ENCODE data around the gene LGALS3.

LGALS3 gene

DNA sequence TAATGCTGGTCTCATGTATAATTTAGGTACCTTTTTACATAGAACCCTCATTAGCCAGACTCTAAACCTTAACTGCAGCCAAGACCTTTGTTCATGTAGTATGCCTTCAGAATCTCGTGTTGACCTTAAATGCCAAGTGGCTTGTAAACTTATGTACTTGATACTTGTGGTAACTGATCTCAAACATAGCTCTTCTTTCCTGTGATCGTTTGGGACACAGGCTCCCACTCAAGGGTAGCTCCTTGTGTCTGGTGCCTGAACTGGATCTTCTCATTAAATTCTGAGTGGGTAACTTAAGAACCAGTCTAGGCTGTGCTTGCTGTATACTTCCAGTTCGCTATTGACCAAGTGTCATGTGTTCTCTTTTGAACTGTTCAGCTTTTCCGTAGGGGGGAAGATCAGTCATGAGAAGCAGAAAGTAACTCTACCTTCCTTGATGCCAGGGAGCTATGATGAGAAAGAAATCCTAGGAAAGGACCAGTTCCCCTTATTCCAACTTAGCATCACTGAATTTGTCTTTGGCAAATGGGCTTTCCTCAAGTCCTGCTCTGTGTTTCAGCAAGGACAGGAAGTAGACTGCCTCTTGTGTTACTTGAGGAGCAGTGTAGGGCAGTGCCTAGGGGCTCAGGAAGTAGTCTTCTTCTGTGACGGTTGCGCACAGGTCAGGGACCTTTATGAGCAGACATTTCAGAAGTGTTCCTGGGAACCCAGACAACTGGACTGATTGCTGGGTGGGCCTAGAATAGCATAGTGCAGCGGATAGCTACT, 2.5 kb downstream of the LGALS3 start:
- DNase-seq (ENCODE audit: low read depth): no peak

DNA sequence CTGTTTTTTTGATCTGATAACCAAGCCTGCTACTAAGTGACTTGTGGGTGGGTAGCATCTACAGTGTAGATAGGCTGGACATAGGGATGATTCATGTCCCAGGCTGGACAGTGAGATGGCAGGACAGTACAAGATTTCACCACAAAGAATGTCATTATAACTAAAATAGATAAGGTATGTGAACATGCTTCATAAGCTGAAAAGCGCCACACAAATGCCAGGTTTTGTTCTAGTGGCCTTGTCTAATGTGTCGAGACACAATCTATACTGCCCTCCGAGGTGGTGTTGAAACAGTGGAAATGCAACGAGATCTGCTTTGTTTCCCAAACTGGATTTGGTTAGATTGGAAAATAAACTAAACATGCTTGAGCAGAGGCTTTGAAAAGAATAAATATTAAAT, 4.4 kb downstream of the LGALS3 start:
- no peak for DNase-seq (ENCODE audit: low read depth)

- DNase-seq (ENCODE audit: low read depth): no peak
Measured at GRCh38 chr14:55136241-55136640, 7.2 kb downstream of the LGALS3 start.

DNA sequence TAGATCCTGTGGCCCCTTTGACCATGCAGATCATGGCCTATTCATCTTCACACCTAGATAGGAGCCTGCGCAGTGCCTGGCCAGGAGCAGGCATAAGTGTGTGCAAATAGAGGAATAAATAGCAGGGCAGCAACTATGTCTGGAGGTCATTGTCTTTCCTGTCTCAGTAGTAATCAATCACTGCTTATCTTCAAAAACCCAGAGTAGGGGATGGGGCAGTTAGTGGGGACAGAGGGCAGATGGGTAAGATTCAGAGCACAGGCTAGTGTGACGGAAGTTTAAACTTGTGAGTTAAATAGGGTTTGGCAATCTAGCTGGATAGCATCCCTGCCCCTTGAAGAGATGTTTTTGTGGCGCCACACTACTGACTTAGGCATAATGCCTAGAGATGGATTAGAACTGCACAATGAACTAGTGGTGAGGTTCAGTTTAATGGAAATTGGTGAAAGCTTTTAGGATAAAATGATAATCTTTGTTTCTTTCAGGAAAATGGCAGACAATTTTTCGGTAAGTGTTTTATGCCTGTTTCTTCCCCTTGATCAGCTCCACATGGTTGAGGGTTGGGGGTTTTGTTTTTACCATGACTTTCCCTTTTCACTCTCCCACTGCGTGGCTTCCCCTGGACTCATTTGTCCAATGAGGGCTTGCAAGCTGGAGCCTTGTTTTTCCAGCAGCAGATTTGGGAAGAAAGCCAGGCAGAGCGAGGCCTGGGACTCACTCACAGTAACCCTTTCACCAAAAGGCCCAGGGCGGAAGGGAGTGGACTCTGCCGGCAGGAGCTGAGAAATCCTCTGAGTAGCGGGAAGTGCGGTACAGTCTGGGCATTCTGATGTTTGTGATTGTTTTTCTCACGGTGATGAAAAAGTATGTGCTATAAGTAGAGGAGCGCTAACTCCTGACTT, 8.1 kb downstream of the LGALS3 start:
- no peak for DNase-seq (ENCODE audit: low read depth)

DNA sequence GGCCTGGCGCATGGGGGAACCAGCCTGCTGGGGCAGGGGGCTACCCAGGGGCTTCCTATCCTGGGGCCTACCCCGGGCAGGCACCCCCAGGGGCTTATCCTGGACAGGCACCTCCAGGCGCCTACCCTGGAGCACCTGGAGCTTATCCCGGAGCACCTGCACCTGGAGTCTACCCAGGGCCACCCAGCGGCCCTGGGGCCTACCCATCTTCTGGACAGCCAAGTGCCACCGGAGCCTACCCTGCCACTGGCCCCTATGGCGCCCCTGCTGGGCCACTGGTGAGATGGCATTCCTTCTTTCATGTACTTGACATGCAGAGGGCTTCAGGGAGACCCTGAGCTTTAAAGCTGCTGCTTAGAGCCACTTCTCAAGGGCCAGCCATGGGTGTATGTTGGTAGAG, 9.0 kb downstream of the LGALS3 start:
- no peak for DNase-seq (ENCODE audit: low read depth)

GRCh38 chr14:55139141-55139540, 10.1 kb downstream of the LGALS3 start:
- DNase-seq (ENCODE audit: low read depth): no peak

GRCh38 chr14:55139696-55140509, 10.9 kb downstream of the LGALS3 start:
- DNase-seq (ENCODE audit: low read depth): no peak

GRCh38 chr14:55141825-55142224, 12.8 kb downstream of the LGALS3 start:
- no peak for DNase-seq (ENCODE audit: low read depth)

- DNase-seq (ENCODE audit: low read depth): no peak
Measured at GRCh38 chr14:55142466-55142865, 13.4 kb downstream of the LGALS3 start.

- no peak for DNase-seq (ENCODE audit: low read depth)
Measured at GRCh38 chr14:55146425-55146824, 17.4 kb downstream of the LGALS3 start.

DNA sequence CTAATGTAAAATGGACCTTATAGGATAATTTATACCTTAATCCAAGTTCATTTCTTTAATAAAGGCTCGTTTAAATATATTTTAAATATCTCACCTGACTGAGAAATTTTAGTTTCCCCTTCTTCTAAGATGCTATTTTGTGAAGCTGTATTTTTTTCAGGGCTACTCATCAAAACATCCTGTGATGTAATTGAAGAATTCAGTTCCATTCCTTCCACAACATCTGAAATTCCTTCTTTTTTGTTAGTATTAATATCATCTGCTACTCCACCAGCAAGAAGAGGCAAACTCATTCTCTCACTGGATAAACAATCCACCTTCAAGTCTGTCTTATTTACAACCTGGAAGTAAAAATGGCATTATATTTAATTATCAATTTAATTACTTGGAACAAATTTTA, 22.5 kb downstream of the LGALS3 start:
- DNase-seq (ENCODE audit: low read depth): no peak

DNA sequence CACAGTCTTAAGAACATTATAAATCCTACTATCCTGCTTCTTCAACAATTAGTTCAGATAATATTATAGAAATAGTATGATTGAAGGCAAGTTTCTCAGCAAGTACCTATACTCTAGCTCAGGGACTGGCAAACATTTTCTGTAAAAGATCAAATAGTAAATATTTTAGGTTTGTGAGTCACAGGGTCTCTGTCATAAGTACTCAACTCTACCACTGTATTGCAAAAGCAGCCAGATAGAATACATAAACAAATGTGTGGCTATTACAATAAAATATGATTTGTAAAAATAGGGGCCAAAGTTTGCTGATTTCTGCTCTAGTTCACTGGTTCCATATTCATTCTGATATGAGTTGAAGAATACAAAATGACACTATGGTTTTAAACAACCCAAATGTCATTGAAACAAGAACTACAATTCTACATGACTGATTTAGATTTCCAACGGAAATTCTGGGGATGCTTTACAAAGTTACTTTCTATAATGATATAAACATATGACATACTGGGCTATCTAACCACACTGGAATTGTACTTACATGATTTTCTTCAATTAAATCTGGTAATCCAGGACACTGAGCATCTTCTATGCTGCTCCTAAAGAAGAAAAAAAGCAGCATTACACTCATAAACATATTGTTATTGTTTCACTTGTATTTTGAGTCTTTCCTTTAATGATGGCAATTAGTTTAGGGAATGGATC, 23.2 kb downstream of the LGALS3 start:
- no peak for DNase-seq (ENCODE audit: low read depth)

DNA sequence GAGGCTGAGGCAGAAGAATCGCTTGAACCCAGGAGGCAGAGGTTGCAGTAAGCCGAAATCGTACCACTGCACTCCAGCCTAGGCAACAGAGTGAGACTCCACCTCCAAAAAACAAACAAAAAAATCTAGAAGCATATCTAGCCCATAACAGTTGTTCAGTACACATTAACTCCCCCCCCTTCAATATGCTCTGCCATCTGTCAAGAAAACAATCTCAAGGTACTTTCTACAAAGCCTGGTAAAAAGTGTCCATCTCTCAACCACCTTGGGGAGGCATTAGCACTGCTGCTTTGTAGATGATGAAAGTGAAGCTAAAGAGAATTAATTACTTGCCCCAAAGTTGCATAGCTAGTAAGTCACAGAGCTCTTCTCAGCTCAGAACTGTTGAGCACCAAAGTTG, 24.9 kb downstream of the LGALS3 start:
- DNase-seq (ENCODE audit: low read depth): no peak

GRCh38 chr14:55157080-55157479, 28.0 kb downstream of the LGALS3 start:
- no peak for DNase-seq (ENCODE audit: low read depth)

DNA sequence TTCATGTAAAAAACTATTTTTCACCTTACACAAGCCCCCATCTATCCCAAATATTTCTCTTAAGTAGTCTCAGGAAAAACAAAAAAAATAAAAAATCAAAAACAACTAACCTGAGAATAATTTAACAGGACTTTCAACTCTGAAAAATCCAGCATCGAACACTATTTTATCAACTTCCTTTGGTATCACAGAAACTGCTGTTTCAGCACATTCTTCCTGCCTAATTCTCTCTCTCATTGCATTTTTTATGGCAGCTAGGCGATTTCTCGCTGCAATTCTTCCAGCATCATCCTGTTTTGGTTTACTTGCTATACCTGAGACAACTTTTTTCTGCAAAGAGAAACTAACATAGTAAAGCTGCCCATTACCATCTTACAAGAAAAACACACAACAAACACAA, 29.4 kb downstream of the LGALS3 start:
- no peak for DNase-seq (ENCODE audit: low read depth)

DNA sequence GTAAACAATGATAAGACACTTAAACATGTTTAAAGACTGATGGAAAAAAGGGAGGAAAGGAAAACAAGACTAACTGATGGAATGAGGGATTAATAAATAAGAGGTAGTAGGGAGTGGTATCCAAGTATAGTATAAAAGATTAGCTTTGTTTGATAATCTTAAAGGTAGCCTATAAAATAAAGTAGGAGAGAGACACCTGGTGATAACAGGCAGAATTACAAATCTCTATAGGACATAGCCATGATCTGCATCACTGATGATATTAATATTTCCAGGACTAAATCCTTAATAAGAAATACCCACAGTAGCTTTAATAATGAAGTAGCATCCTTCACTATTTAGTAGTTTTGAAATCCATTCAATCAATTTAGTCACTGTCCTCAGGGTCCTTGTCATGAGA, 31.9 kb downstream of the LGALS3 start:
- no peak for DNase-seq (ENCODE audit: low read depth)

GRCh38 chr14:55170526-55170925, 41.5 kb downstream of the LGALS3 start:
- DNase-seq (ENCODE audit: low read depth): no peak

DNA sequence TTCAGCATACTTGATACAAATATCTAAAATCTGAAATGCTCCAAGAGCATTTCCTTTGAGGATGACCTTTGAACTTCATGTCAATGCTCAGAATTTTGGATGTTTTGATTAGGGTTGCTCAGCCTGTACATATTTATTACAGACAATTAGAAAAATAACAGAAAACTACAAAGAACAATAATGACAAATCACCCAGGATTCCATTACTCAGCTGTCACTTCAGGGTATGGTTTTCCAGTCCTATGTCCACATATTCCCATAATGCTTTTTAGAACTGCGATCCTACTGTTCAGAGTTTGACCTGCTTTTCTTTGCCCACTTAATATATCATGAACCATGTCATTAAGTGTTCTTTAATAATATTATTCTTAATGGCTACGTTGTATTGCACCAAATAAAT, 51.0 kb downstream of the LGALS3 start:
- DNase-seq (ENCODE audit: low read depth): no peak

- no peak for DNase-seq (ENCODE audit: low read depth)
Measured at GRCh38 chr14:55180434-55180833, 51.4 kb downstream of the LGALS3 start.

DNA sequence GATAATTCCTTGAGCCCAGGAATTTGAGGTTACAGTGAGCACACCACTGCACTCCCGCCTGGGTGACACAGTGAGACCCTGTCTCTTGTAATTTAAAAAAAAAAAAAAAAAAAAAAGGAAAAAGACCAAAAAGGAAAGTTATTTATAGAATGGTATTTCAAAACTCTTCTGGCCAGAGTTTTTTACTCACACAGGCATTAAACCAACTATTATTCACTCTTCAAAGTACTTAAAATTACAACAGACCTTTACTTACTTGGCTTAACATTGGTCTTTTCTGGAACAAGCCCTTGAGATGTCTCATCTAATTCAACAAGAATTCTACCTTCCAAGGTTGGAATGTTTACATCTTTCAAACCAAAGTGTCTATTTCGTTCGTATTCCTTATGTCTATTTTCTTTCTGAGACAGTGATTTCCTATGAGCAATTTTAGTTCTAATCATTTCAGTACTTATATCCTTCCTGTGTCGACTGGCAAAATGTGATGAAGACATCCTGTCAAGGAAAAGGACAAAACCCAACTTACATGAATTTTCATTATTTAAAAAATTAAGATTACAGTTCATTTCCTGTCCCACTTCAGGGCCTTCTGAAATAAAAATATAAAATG, 59.7 kb downstream of the LGALS3 start:
- DNase-seq (ENCODE audit: low read depth): peak; percentile 24

- no peak for DNase-seq (ENCODE audit: low read depth)
Measured at GRCh38 chr14:55190906-55191202, 61.8 kb downstream of the LGALS3 start.

Data from GM04503 (cell line).